ENCODE results near the gene PIM1. TPM values are rescaled to one million over a fixed set of nuclear protein-coding genes. Genes with fewer than 3 reads are reported as not detected.
A peak's percentile ranks its signal among the peaks of the same experiment; 100 is the strongest.

Gene PIM1
- total and polyA plus RNA-seq, 9 of the 15 experiments (the other 6 are each of a cell fraction or from before 2014, with no cell fraction given), result 19.0 to 789 (median 212) TPM

DNA sequence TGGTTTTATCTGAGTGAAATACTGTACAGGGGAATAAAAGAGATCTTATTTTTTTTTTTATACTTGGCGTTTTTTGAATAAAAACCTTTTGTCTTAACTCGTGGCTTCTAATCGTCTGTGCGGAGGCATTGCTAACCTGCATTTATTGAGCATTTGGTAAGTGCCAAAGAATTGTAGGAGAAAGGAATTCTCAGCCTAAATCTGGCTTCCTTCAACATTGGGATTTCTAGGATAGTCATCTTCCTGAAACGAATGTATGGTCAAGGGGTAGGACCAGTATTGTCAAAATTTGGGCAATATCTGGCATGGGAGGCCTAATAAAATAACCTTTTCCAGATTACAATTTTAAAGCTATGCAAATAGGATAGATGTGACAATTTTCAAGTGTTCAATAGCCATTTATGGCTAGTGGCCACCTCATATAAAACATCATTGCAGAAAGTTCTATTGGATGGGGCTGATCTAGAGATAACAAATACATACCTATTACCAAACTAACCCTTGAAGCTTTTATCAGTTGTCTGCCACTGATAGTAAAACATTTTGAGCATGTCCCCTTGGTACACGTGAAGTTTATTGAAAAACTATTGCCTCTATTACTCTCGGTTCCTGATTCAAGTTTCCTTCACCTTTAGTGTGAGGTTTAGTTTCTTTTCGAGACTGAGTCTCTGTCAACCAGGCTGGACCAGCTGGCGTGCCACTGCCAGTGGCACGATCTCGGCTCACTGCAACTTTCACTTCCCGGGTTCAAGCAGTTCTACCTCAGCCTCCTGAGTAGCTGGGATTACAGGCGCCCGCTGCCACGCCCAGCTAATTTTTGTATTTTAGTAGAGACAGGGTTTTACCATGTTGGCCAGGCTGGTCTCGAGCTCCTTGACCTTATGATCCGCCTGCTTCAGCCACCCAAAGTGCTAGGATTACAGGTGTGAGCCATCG lies 5.6 kb downstream of the PIM1 start (continued):
- TF ChIP-seq, protein P1, sequence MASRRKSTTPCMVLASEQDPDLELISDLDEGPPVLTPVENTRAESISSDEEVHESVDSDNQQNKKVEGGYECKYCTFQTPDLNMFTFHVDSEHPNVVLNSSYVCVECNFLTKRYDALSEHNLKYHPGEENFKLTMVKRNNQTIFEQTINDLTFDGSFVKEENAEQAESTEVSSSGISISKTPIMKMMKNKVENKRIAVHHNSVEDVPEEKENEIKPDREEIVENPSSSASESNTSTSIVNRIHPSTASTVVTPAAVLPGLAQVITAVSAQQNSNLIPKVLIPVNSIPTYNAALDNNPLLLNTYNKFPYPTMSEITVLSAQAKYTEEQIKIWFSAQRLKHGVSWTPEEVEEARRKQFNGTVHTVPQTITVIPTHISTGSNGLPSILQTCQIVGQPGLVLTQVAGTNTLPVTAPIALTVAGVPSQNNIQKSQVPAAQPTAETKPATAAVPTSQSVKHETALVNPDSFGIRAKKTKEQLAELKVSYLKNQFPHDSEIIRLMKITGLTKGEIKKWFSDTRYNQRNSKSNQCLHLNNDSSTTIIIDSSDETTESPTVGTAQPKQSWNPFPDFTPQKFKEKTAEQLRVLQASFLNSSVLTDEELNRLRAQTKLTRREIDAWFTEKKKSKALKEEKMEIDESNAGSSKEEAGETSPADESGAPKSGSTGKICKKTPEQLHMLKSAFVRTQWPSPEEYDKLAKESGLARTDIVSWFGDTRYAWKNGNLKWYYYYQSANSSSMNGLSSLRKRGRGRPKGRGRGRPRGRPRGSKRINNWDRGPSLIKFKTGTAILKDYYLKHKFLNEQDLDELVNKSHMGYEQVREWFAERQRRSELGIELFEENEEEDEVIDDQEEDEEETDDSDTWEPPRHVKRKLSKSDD (conservative IDR thresholded peaks at IDR 0.05; ENCODE audit: low read length), result no peak
- TF ChIP-seq NCOR1 (IDR thresholded peaks at IDR 0.05) (no peak), ZNF764 (CRISPR knock-in tag; IDR thresholded peaks at IDR 0.05; ENCODE audit: low read depth) (peak; percentile 4; the same call in 1 of the 2 replicates), ZNF143 (CRISPR knock-in tag; IDR thresholded peaks at IDR 0.05) (no peak), CBX5 (IDR thresholded peaks at IDR 0.05; ENCODE audit: borderline replicate concordance, low read depth) (no peak), NUFIP1 (IDR thresholded peaks at IDR 0.05; ENCODE audit: partially characterized antibody) (peak; percentile 21), CBX2 (IDR thresholded peaks at IDR 0.05; ENCODE audit: insufficient read depth, low read length, poor library complexity, severe bottlenecking) (no peak), POLR2A (conservative IDR thresholded peaks at IDR 0.05) (peak; percentile 95), KHSRP (IDR thresholded peaks at IDR 0.05) (no peak), CC2D1A (IDR thresholded peaks at IDR 0.05) (no peak), HNRNPH1 (optimal IDR thresholded peaks at IDR 0.05; ENCODE audit: low read depth, low read length) (no peak), PURB (CRISPR knock-in tag; IDR thresholded peaks at IDR 0.05; ENCODE audit: low read depth) (no peak), NR2C1 (IDR thresholded peaks at IDR 0.05) (no peak), NR2C1 (tag; IDR thresholded peaks at IDR 0.05) (0 out of 2 replicates have a peak, but pooled peaks have one; percentile 12), HDAC1 (IDR thresholded peaks at IDR 0.05) (peak in 1 of 2 experiments; percentile 43; a peak in 1 of 4 replicates), SIN3B (IDR thresholded peaks at IDR 0.05; ENCODE audit: low read depth) (no peak), ZNF444 (CRISPR knock-in tag; IDR thresholded peaks at IDR 0.05) (peak; percentile 79), SNRNP70 (optimal IDR thresholded peaks at IDR 0.05; ENCODE audit: low read depth, low read length) (peak; percentile 84), ZFP1 (CRISPR knock-in tag; IDR thresholded peaks at IDR 0.05) (peak; percentile 78), ZNF184 (CRISPR knock-in tag; IDR thresholded peaks at IDR 0.05) (no peak), ZNF146 (CRISPR knock-in tag; IDR thresholded peaks at IDR 0.05; ENCODE audit: unreplicated experiment) (no peak), KLF10 (CRISPR knock-in tag; IDR thresholded peaks at IDR 0.05) (no peak; the same call in none of the 2 replicates), ZNF507 (tag; conservative IDR thresholded peaks at IDR 0.05) (no peak)
- TF ChIP-seq, protein P2, sequence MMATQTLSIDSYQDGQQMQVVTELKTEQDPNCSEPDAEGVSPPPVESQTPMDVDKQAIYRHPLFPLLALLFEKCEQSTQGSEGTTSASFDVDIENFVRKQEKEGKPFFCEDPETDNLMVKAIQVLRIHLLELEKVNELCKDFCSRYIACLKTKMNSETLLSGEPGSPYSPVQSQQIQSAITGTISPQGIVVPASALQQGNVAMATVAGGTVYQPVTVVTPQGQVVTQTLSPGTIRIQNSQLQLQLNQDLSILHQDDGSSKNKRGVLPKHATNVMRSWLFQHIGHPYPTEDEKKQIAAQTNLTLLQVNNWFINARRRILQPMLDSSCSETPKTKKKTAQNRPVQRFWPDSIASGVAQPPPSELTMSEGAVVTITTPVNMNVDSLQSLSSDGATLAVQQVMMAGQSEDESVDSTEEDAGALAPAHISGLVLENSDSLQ (IDR thresholded peaks at IDR 0.05), result no peak; the same call in 1 of the 2 replicates
- TF ChIP-seq, protein P3, sequence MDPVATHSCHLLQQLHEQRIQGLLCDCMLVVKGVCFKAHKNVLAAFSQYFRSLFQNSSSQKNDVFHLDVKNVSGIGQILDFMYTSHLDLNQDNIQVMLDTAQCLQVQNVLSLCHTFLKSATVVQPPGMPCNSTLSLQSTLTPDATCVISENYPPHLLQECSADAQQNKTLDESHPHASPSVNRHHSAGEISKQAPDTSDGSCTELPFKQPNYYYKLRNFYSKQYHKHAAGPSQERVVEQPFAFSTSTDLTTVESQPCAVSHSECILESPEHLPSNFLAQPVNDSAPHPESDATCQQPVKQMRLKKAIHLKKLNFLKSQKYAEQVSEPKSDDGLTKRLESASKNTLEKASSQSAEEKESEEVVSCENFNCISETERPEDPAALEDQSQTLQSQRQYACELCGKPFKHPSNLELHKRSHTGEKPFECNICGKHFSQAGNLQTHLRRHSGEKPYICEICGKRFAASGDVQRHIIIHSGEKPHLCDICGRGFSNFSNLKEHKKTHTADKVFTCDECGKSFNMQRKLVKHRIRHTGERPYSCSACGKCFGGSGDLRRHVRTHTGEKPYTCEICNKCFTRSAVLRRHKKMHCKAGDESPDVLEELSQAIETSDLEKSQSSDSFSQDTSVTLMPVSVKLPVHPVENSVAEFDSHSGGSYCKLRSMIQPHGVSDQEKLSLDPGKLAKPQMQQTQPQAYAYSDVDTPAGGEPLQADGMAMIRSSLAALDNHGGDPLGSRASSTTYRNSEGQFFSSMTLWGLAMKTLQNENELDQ (CRISPR knock-in tag; IDR thresholded peaks at IDR 0.05; ENCODE audit: borderline replicate concordance), result no peak
